Measurements from ENCODE around the gene CCDC134. TPM values are rescaled to one million over a fixed set of nuclear protein-coding genes. Genes with fewer than 3 reads are reported as not detected.

Gene CCDC134
- total RNA-seq, 1 experiment from 2014 or later, result 7.9 TPM

DNA sequence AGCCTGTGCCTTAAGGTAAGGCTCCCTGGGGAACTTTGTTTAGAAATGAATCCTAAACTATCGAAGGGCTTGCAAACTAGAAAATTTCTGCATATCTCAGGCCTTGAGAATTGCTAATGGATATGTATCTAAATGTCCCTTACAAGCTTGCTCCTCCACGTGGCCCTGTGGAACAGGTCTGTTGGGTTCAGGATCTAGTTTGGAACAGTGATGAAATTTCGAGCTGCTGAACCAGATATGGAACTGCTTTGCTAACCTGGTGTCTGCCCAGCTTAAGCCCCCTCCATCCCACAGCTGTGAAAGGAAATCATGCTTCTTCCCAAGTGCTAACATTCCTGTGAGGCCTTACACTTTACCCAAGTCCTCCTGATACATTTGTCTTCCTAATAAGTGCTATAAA lies 44.0 kb downstream of the CCDC134 start:
- H4K20me1 ChIP-seq (ENCODE audit: low read length), result peaks cover 18% of the 10 kb centered on the region; the same call in 1 of the 2 replicates
- no peaks in the 10 kb centered on the region for H3K36me3 ChIP-seq (ENCODE audit: low read depth, low read length)
- H3K27me3 ChIP-seq (ENCODE audit: low read length), result no peaks in the 10 kb centered on the region
- no TSS peak for BruUV-seq (replicated peaks)
- no peaks in the 10 kb centered on the region for H3K9me3 ChIP-seq (ENCODE audit: low read length)
- peak; percentile 24; the same call in 1 of the 2 replicates for ATAC-seq
- peak; percentile 74 for DNase-seq
- H3F3A ChIP-seq (ENCODE audit: low read length, unreplicated experiment), result no peaks in the 10 kb centered on the region
- no peaks in the 10 kb centered on the region for H3K9me2 ChIP-seq (replicated peaks; ENCODE audit: low read length)
- H3K79me2 ChIP-seq (ENCODE audit: low read length), result peaks cover 92% of the 10 kb centered on the region
- H2AFZ ChIP-seq (ENCODE audit: low read length), result no peak overlapping the region
- CTCF ChIA-PET, result no interaction called here
- 0 out of 2 replicates have a peak overlapping the region, but pooled peaks have one; percentile 4 for H3K9ac ChIP-seq (ENCODE audit: low read length)
- peaks cover 46% of the 10 kb centered on the region for H3K4me1 ChIP-seq (ENCODE audit: insufficient read depth, low read length)
- POLR2A ChIA-PET (ENCODE audit: unreplicated experiment), result interaction anchor here (0.6 kb wide), 1 partner anchor 13 kb away, joined by 5 read pairs; no protein-coding TSS in a partner anchor
- TF ChIP-seq EZH2 (IDR thresholded peaks at IDR 0.05; ENCODE audit: low read length, unreplicated experiment) (no peak), CTCF (conservative IDR thresholded peaks at IDR 0.05; ENCODE audit: low read depth, low read length) (no peak), EZH2phosphoT487 (IDR thresholded peaks at IDR 0.05; ENCODE audit: borderline replicate concordance, low read length) (no peak)
- H3K4me2 ChIP-seq (ENCODE audit: low read length), result peak overlapping the region; percentile 28
- intact Hi-C loops (cut with micrococcal nuclease), result no loop called here
- H3K27ac ChIP-seq (ENCODE audit: low read length), result peak overlapping the region; percentile 41
- H3K4me3 ChIP-seq (ENCODE audit: low read length), result no peak overlapping the region

GRCh38 chr22:41845380-41846267 lies 45.1 kb downstream of the CCDC134 start:
- Histone ChIP-seq H3K79me2 (ENCODE audit: low read length) (peaks cover 89% of the 10 kb centered on the region), H3K27me3 (ENCODE audit: low read length) (no peaks in the 10 kb centered on the region), H3K9me2 (replicated peaks; ENCODE audit: low read length) (no peaks in the 10 kb centered on the region), H3K27ac (ENCODE audit: low read length) (no peak overlapping the region), H3K4me2 (ENCODE audit: low read length) (no peak overlapping the region), H4K20me1 (ENCODE audit: low read length) (peaks cover 18% of the 10 kb centered on the region; the same call in 1 of the 2 replicates), H3K9ac (ENCODE audit: low read length) (no peak overlapping the region), H3F3A (ENCODE audit: low read length, unreplicated experiment) (no peaks in the 10 kb centered on the region), H2AFZ (ENCODE audit: low read length) (no peak overlapping the region), H3K4me1 (ENCODE audit: insufficient read depth, low read length) (peaks cover 42% of the 10 kb centered on the region), H3K4me3 (ENCODE audit: low read length) (no peak overlapping the region), H3K36me3 (ENCODE audit: low read depth, low read length) (no peaks in the 10 kb centered on the region), H3K9me3 (ENCODE audit: low read length) (no peaks in the 10 kb centered on the region)
- ChIA-PET CTCF (no interaction called here), POLR2A (ENCODE audit: unreplicated experiment) (no interaction called here)
- TF ChIP-seq CTCF (conservative IDR thresholded peaks at IDR 0.05; ENCODE audit: low read depth, low read length), result no peak
- no peak for TF ChIP-seq EZH2phosphoT487 (IDR thresholded peaks at IDR 0.05; ENCODE audit: borderline replicate concordance, low read length)
- no peak for TF ChIP-seq EZH2 (IDR thresholded peaks at IDR 0.05; ENCODE audit: low read length, unreplicated experiment)
- BruUV-seq (replicated peaks), result no TSS peak
- intact Hi-C loops (cut with micrococcal nuclease), result no loop called here
- ATAC-seq (no peak), DNase-seq (no peak)
